ENCODE data around the gene NCK2. TPM values are rescaled to one million over a fixed set of nuclear protein-coding genes. Genes with fewer than 3 reads are reported as not detected.

Gene NCK2
- total and polyA plus RNA-seq, 9 of the 15 experiments (the other 6 are each of a cell fraction or from before 2014, with no cell fraction given), result 0.90 to 27.9 (median 15.9) TPM

- 52% methylated on average over 11 of the region's 11 CpGs for WGBS (ENCODE audit: insufficient coverage, low coverage, missing lambda C conversion rate)
- no peaks in the 10 kb centered on the region; the same call in 2 of the 3 replicates for H3K79me2 ChIP-seq (ENCODE audit: control insufficient read depth, insufficient read depth, low read length)
- peak; percentile 57 for FAIRE-seq
- H3K4me1 ChIP-seq (replicated peaks in 1 of 2; ENCODE audit: control insufficient read depth in 2 of 2, insufficient read depth in 2 of 2, low read length in 2 of 2), result peaks cover 20 to 28% of the 10 kb centered on the region in 2 experiments
- peaks cover 11% of the 10 kb centered on the region for H4K20me1 ChIP-seq (replicated peaks; ENCODE audit: control insufficient read depth, insufficient read depth, low read length)
- no peak overlapping the region for H3K4me2 ChIP-seq (ENCODE audit: insufficient read depth, low read length)
- no peak overlapping the region for H2AFZ ChIP-seq (ENCODE audit: low read depth, low read length)
- intact Hi-C loops (cut with micrococcal nuclease) (loop anchor here (1.0 kb wide), 1 partner anchor 211 kb away; no protein-coding TSS in a partner anchor), in situ Hi-C loops (cut with MboI) (loop anchor here (10.0 kb wide), 1 partner anchor 443 kb away; no protein-coding TSS in a partner anchor)
- peak; percentile 82 for ATAC-seq
- no peaks in the 10 kb centered on the region for H3K27me3 ChIP-seq (ENCODE audit: control insufficient read depth in 2 of 2, insufficient read depth in 2 of 2, low read length in 2 of 2)
- no TSS peak for BruUV-seq (replicated peaks)
- peak overlapping the region in 1 of 2 experiments; percentile 57; a peak in 1 of 4 replicates for H3K9ac ChIP-seq (ENCODE audit: insufficient read depth in 1 of 2, low read depth in 2 of 2, low read length in 2 of 2)
- H3K27ac ChIP-seq (ENCODE audit: extremely low read depth, low read depth, low read length), result no peak overlapping the region
- POLR2A ChIA-PET, result no interaction called here
- CTCF ChIA-PET (ENCODE audit: low intra/inter-chr PET ratio), result interaction anchor here (0.6 to 1.2 kb wide), 4 partner anchors 67 to 212 kb away, joined by 3 read pairs; no protein-coding TSS in a partner anchor
- no peak overlapping the region for H3K4me3 ChIP-seq
- H3K9me1 ChIP-seq (ENCODE audit: control insufficient read depth, insufficient read depth, low read length), result no peaks in the 10 kb centered on the region
- no peaks in the 10 kb centered on the region for H3K9me3 ChIP-seq (replicated peaks; ENCODE audit: control insufficient read depth, insufficient read depth, low read depth, low read length)
- peak; percentile 42 to 60 (median 43) for DNase-seq (ENCODE audit: extremely low read depth in 1 of 4, low spot score in 3 of 4)
- H3K36me3 ChIP-seq (ENCODE audit: control insufficient read depth, insufficient read depth, low read length), result no peaks in the 10 kb centered on the region
- TF ChIP-seq ETV1 (tag; conservative IDR thresholded peaks at IDR 0.05; ENCODE audit: low read depth) (peak; percentile 27; the same call in 1 of the 2 replicates), RCOR1 (IDR thresholded peaks at IDR 0.05; ENCODE audit: borderline replicate concordance in 1 of 2, low read depth in 2 of 2, low read length in 2 of 2) (no peak), GABPB1 (CRISPR knock-in tag; IDR thresholded peaks at IDR 0.05) (0 out of 2 replicates have a peak, but pooled peaks have one; percentile 33), CTCFL (IDR thresholded peaks at IDR 0.05; ENCODE audit: borderline replicate concordance, insufficient read depth, low read depth, low read length, poor library complexity, severe bottlenecking) (peak; percentile 9), HINFP (tag; conservative IDR thresholded peaks at IDR 0.05; ENCODE audit: low read depth) (no peak), SMC3 (conservative IDR thresholded peaks at IDR 0.05; ENCODE audit: insufficient read depth, low read depth, low read length) (peak; percentile 36; the same call in 1 of the 2 replicates), SRF (CRISPR knock-in tag; IDR thresholded peaks at IDR 0.05) (no peak), CBX5 (IDR thresholded peaks at IDR 0.05; ENCODE audit: borderline replicate concordance, low read depth) (no peak), TAF1 (IDR thresholded peaks at IDR 0.05; ENCODE audit: control insufficient read depth, extremely low read depth, insufficient read depth, low read length, severe bottlenecking) (no peak), NCOA2 (IDR thresholded peaks at IDR 0.05; ENCODE audit: partially characterized antibody in 2 of 2) (no peak), RAD21 (CRISPR knock-in tag; conservative IDR thresholded peaks at IDR 0.05 in 1 of 2, IDR thresholded peaks at IDR 0.05 in 1 of 2) (peak; percentile 62 to 68)
- TF ChIP-seq, protein P1, sequence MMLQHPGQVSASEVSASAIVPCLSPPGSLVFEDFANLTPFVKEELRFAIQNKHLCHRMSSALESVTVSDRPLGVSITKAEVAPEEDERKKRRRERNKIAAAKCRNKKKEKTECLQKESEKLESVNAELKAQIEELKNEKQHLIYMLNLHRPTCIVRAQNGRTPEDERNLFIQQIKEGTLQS (IDR thresholded peaks at IDR 0.05), result peak; percentile 82
- TF ChIP-seq, protein P1 (CRISPR knock-in tag; conservative IDR thresholded peaks at IDR 0.05), result no peak
Measured at GRCh38 chr2:105787376-105788318, 42.9 kb downstream of the NCK2 start.

All from K562 (cell line).